Inferior parietal cortex (tissue), 1 donor: ENCODE results near the gene COBLL1.
"Not testable (repeated sequence)": the region's sequence is repeated elsewhere in the genome, so short reads cannot be mapped to it uniquely, and the experiment has no call there.

Source experiments
- DNase-seq: peaks from one replicate; pipeline ENCODE4 v3.0.0-alpha.2; 2016; ENCODE audit errors: extremely low spot score

COBLL1 gene

DNA sequence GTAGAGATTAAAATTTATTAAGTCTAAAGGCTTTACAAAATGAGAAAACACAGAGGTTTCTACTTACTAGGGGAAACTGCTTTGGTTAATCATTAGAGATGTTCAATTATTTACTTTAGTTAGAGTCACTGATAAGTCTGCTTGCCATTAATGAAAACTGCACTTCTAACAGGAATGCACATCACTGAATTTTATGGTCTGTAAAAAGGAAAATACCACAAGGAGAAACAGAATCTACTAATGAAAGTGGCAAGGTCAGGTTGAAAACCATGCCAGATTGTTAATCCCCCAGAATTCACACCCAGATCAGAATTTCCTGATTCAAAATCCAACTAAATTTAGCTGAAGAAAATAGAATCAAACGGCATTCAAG is 129.9 kb downstream of the COBLL1 start:
- DNase-seq = no peak

DNA sequence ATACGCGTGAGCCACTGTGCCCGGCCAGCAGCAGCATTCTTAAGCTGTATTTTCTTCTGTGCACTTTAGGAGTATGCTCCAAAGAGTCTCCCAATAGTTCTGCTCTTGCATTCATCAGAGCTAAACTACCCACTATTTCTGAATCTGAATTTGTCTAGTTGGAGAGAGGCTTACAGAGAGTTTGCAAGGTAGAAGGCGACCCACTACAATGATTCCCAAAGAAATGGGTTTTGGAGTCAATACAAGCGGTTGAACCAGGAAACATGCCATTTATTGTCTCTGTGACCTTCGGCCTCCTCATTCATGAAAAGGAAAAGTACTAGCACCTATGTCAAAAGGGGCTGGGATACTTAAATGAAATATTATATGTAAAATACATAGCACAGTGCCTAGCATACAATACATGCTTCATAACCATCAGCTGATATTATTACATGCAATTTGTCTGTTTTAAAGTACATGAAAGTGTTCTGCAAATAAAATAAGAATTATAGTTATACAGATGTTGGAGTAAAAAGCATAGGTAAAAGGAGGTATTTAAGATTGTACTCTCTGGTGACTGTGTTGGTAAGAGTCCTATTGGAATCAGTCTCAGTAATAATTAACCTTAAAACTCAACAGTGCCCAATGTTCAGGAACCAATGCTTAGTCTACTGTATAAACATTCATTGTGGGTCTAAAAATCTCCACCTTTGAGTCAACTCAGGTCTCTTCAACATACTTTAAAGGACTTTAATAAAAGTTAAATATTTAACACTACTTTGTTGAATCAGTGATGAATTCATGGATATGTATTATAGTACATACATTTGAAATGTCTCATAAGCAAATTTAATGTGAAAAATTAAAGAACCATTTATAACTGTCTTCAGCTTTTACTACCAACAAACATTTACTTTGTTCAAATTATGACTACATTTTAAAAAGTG is 130.5 kb downstream of the COBLL1 start:
- DNase-seq = no peak

- DNase-seq = not testable (repeated sequence)
Measured at GRCh38 chr2:164710252-164710836, 131.3 kb downstream of the COBLL1 start.

GRCh38 chr2:164706522-164706921 is 135.1 kb downstream of the COBLL1 start:
- DNase-seq = no peak

DNA sequence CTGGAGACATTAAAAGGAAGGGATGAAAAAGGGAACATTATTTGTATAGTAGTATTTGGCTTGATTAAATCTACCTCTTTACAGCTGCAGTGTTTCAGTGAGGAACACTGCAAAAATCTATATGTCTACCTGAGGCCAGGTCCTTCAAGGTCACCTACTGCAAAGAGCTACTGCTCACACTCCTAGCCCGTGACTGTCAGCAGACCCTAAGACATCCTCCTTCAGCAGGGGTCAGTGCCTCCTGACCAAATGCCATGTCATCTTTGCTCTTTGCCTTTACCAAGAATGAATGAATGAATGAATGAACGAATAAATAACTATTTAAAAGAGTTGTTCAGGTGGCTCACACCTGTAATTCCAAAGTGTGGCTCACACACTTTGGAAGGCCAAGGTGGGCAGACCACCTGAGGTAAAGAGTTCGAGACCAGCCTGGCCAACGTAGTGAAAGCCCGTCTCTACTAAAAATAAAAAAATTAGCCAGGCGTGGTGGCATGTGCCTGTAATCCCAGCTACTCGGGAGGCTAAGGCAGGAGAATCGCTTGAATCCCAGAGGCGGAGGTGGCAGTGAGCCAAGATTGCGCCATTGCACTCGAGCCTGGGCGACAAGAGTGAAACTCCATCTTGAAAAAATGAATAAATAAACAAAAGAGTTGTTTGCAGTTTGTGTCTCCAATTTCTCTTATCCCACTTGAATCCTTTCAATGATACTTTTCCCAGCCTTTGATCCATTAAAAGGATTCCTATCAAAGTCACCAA is 136.0 kb downstream of the COBLL1 start:
- DNase-seq = no peak

DNA sequence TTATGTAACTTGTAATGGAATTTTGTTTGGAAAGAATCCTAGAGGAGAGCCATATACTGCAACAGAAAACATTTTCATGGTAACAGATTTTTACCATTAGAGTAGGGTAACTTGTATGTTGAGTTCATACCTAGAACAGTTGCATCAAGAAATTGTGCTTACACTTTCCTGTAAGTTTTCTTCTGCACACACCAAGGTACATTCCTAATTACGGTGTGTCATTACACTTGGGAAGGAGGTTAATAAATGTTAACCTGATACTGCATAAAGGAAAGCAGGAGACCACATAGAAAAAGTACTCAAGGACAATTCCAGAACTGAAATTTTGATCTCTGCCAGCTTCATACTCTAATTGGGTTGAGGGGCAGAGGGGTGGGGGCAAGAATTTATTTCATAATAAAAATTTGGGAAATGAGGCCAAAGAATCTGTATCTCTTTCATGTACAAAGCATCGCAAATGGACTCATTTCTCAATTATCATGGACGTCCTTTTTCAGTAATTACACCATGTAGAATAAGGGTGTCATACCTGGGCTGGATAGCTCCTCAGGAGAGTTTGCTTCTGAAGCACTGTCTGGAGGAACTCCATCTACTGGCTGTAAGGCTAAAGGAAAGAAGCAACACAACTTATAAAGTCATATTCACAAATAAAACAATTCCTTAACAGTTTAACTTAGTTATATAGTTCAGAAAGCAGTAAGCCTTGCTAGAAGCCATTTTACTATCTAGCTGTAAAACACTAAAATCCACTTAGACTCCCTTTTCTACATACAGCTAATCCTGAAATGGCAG is 137.5 kb downstream of the COBLL1 start:
- DNase-seq = no peak

GRCh38 chr2:164701565-164701964 is 140.1 kb downstream of the COBLL1 start:
- no peak for DNase-seq

DNA sequence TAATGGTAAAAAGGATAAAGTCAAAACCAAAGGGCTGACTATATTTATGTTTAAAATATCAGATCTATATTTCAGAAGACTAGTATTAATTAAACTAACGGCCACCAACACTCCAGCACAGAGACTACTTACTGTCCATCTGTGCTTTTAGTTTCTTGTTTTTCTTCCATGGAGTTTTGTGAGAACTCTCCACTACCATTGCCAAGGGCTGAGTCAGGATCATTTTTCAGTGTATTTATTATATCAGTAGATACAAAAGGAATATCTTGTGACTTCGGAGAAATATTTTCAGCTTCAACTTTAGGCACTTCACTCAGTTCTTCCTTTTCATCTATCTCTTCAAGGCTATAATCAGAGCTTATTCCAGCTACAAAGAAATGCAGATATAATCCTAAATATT is 141.2 kb downstream of the COBLL1 start:
- DNase-seq = no peak

DNA sequence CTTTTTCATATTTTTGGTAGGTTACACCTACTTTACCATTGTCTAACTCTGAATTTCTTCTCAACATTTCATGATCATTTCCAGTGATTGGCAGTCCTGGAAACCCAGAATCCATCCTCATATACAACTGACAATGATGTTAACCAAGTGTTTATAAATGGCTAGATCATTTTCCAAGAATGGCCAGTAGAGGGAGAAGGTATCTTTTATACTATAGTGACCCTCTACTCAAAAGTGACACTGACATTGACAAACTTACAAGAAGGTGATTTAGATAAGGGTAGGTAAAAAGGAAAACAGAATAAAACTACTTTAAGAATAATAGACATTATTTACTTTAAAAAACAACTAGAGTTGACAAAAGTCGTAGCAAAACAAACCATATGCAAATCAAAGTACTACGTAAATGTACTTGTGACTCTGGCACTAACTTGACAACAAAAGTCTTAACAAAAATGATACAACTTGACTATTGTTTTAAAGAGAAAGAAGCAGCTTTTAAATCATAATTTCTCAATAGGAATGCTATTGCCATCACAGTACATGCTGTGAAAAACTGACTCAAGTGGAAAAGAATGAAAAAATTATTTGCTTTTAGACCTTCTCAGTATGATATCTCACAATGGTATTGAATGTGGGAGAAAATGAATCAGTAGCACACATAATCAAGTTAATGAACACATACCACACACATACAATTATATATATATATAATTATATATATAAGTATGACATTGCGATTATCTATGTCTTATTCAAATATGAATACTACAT is 143.7 kb downstream of the COBLL1 start:
- DNase-seq = no peak

- no peak for DNase-seq
Measured at GRCh38 chr2:164696634-164697033, 145.0 kb downstream of the COBLL1 start.

GRCh38 chr2:164694275-164694695 is 147.3 kb downstream of the COBLL1 start:
- no peak for DNase-seq

DNA sequence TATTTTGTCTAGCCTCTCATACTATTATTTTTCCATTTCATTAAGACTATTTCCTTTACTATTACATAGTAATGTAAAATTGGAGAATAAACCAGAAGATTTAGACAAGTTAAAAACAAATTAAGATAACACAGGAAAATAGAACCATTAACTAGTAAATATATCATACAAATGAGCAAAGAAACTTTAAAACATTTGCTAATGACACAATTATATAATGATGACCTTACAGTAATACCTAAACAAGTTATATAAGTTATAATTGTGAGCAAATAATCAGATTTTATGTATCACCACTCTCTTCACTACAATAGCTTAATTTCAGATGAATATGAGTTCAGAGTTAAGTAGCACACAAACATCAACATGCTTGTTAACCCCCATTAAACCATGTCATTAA is 147.8 kb downstream of the COBLL1 start:
- DNase-seq = no peak

DNA sequence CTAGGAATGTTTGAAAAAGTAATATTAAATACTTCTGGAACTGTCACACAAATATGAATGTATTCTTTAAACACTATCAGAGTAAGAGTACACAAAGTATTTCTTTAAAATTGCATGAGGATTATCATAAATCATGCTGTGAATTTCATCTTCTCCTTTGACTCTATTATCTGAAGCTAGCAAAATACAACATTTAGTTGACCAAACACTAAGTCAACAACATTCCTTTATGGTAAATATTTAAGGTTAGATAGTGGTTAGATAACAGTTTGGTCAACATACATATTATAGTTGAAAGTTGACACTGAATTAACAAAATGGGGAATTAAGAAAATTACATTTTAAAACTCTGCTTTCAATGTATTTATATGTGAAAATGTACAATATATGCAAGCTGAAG is 148.2 kb downstream of the COBLL1 start:
- DNase-seq = no peak

DNA sequence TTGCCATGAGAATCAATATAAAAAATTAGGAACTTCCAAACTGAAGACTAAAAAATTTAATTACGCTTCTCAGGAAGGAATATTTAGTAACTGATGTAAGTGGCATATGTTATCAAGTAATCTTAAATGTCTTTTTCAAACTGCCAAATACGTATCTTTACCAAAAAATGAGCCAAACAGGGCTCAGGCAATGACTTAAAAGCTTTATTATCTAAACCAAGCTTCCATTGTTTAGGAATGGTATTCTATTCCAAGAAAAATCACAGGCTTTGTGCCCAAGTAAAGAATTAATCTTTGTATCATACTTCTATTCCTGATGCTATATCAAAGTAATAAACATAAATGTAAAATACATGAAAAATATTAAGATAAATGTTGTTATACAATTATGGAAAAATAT is 148.7 kb downstream of the COBLL1 start:
- DNase-seq = no peak

DNA sequence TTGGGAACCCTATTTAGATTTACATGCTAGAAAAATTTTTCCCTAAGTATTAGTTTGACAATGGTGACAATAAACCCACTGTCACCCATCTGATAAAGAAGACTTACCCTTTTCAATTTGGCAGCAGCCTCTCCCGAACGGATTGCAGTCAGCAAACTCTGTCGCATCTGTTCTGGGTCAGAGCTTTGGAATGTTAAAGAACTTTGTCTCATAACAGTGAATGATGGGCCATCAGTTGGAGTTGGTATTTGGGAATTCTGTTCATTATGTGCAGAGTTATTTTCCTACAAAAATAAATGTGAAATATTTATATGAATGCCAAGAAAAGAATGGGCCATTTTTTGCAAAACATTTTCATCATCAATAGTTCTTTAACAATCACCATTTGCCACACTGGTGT is 149.5 kb downstream of the COBLL1 start:
- no peak for DNase-seq

- DNase-seq = no peak
Measured at GRCh38 chr2:164691346-164691887, 150.2 kb downstream of the COBLL1 start.

DNA sequence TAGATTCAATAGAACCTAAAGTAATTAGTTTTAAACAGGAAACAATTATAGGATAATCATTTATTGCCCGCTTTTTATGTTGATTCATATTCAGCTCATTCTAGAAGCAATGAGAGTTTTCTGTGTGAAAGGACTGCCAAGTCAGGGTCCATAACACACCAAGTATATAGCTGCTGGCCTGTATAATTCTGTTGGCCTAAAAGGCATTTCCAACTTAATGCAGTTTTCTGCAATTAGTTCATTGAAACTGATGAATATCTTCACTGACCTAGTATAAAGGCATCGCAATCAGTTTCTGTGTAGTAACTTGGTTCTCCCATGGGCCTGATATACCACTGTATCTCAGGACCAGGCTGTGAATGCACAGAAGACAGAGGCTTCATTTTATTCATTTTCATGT is 151.3 kb downstream of the COBLL1 start:
- no peak for DNase-seq

DNA sequence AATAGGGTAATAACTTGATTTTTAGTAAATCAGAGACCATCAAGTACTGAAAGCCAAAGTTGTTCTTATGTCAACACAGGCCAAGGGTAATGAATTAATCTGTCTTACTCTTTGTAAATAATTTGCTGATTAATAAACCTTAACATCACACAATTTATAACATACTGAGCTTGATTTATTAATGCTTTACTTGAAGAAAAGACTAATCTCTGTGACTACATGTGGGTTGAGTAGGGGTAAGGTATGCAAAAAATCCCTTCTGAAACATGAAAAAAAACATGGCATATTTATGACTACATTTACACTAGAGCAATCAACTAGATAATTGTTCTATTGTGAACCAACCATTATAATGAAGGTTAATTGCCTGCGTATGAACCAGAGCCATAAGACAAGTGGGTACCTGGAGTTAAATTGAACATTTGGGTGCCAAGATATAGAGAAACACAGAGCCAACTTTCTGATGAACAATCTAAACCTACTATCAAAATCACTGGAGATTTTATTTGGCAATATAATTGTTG is 152.7 kb downstream of the COBLL1 start:
- no peak for DNase-seq

DNA sequence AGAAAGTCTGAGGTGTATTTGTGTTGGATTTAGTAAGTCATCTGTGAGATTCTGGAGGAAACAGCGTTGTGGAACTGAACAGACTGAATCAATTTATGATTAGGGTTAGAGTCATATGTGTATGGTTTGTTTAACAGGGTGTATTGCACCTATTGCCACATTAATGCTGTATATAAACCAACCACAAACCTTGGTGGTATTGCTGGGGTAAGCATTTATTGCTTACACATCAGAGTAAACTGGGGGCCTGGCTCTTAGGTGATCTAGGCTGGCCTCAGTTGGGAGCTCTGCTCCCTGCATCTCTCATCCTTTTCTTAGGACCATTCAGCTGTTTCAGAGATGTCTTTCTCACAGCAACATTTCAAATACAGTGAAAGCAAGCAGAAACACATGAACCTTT is 160.6 kb downstream of the COBLL1 start:
- DNase-seq = no peak

DNA sequence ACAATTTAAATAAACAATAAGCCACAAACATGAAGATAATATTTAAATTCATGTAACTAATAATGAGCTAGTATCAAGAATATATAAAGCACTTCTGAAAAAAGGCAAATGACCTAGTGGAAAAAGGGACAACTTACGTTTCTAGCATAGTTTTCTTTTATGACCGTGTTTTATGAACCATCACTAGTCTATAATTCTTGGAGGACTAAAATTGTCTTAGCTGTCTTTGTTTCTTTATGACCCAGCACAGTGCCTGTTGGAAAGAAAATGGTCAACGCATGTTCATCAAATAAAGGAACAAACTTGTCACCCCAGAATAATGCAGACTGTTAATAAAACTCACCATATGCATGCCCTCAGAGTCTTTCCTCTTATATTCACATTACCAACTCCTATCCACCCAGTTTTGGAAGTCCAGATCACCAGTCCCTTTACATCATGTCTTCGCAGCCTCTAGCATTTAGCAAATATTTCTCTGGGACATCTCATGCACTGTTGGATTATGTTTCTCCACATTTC is 162.9 kb downstream of the COBLL1 start:
- DNase-seq = no peak
